ENCODE data around the gene TP73. TPM values are rescaled to one million over a fixed set of nuclear protein-coding genes. Genes with fewer than 3 reads are reported as not detected.

The TP73 gene
- total RNA-seq, 1 experiment from 2014 or later, result 19.2 TPM

GRCh38 chr1:3695326-3696217 lies 43.3 kb downstream of the TP73 start:
- H3K79me2 ChIP-seq (ENCODE audit: insufficient read depth, low read length), result no peaks in the 10 kb centered on the region
- H4K20me1 ChIP-seq (ENCODE audit: insufficient read depth), result no peaks in the 10 kb centered on the region
- no peaks in the 10 kb centered on the region for H3K9me2 ChIP-seq (ENCODE audit: insufficient read depth)
- no peaks in the 10 kb centered on the region for H3K4me1 ChIP-seq (ENCODE audit: control insufficient read depth in 1 of 2, insufficient read depth in 2 of 2, low read length in 2 of 2)
- H3K36me3 ChIP-seq (ENCODE audit: control insufficient read depth in 1 of 2, insufficient read depth in 2 of 2, low read length in 2 of 2), result no peaks in the 10 kb centered on the region
- TF ChIP-seq CTCF (IDR thresholded peaks at IDR 0.05 in 2 of 3, conservative IDR thresholded peaks at IDR 0.05 in 1 of 3; ENCODE audit: borderline replicate concordance in 1 of 3, insufficient read depth in 1 of 3, low read depth in 2 of 3, low read length in 2 of 3) (peak; percentile 38 to 84 (median 76); a peak in 5 of 6 replicates), JUND (IDR thresholded peaks at IDR 0.05) (no peak)
- no peak overlapping the region for H3K9ac ChIP-seq (ENCODE audit: low read length)
- RAD21 ChIA-PET (ENCODE audit: low non-redundant PET in 1 of 2, low total read pairs in 2 of 2, uncharacterized antibody in 2 of 2, unreplicated experiment in 2 of 2), result interaction anchor here in 1 of 2 experiments (0.7 kb wide), 1 partner anchor 74 kb away, joined by 4 read pairs; no protein-coding TSS in a partner anchor
- no peak overlapping the region for H3K4me2 ChIP-seq (ENCODE audit: low read length)
- CTCF ChIA-PET, result no interaction called here
- H3K4me3 ChIP-seq (replicated peaks in 1 of 2; ENCODE audit: low read depth in 1 of 2, low read length in 2 of 2), result no peak overlapping the region
- H3K9me3 ChIP-seq (ENCODE audit: control insufficient read depth in 1 of 2, insufficient read depth in 1 of 2, low read depth in 1 of 2, low read length in 2 of 2), result no peaks in the 10 kb centered on the region
- no peak overlapping the region for H3K27ac ChIP-seq (ENCODE audit: low read depth, low read length)
- peak; percentile 97 for ATAC-seq
- no peaks in the 10 kb centered on the region for H3K27me3 ChIP-seq (ENCODE audit: insufficient read depth, low read length)
- no TSS peak for BruUV-seq (replicated peaks)
- POLR2A ChIA-PET, result no interaction called here
- no peak for DNase-seq (ENCODE audit: low read depth, low spot score)
- intact Hi-C loops (cut with micrococcal nuclease), result no loop called here
- H2AFZ ChIP-seq (ENCODE audit: low read depth, low read length, poor library complexity, severe bottlenecking), result no peak overlapping the region

GRCh38 chr1:3696689-3697088 lies 44.4 kb downstream of the TP73 start:
- no peak for DNase-seq (ENCODE audit: low read depth, low spot score)
- H3K9ac ChIP-seq (ENCODE audit: low read length), result no peak overlapping the region
- no peak for ATAC-seq
- H3K4me3 ChIP-seq (replicated peaks in 1 of 2; ENCODE audit: low read depth in 1 of 2, low read length in 2 of 2), result no peak overlapping the region
- no peaks in the 10 kb centered on the region for H4K20me1 ChIP-seq (ENCODE audit: insufficient read depth)
- H3K4me1 ChIP-seq (ENCODE audit: control insufficient read depth in 1 of 2, insufficient read depth in 2 of 2, low read length in 2 of 2), result no peaks in the 10 kb centered on the region
- intact Hi-C loops (cut with micrococcal nuclease), result no loop called here
- ChIA-PET CTCF (no interaction called here), POLR2A (no interaction called here), RAD21 (ENCODE audit: low non-redundant PET in 1 of 2, low total read pairs in 2 of 2, uncharacterized antibody in 2 of 2, unreplicated experiment in 2 of 2) (no interaction called here)
- no TSS peak for BruUV-seq (replicated peaks)
- H3K27ac ChIP-seq (ENCODE audit: low read depth, low read length), result no peak overlapping the region
- H3K4me2 ChIP-seq (ENCODE audit: low read length), result no peak overlapping the region
- H2AFZ ChIP-seq (ENCODE audit: low read depth, low read length, poor library complexity, severe bottlenecking), result no peak overlapping the region
- no peaks in the 10 kb centered on the region for H3K27me3 ChIP-seq (ENCODE audit: insufficient read depth, low read length)
- H3K9me2 ChIP-seq (ENCODE audit: insufficient read depth), result no peaks in the 10 kb centered on the region
- no peaks in the 10 kb centered on the region for H3K36me3 ChIP-seq (ENCODE audit: control insufficient read depth in 1 of 2, insufficient read depth in 2 of 2, low read length in 2 of 2)
- no peaks in the 10 kb centered on the region for H3K79me2 ChIP-seq (ENCODE audit: insufficient read depth, low read length)
- no peak for TF ChIP-seq POLR2A (IDR thresholded peaks at IDR 0.05; ENCODE audit: borderline replicate concordance, extremely low read depth, insufficient read depth, insufficient read length)
- no peak for TF ChIP-seq ATF3 (IDR thresholded peaks at IDR 0.05)
- no peaks in the 10 kb centered on the region for H3K9me3 ChIP-seq (ENCODE audit: control insufficient read depth in 1 of 2, insufficient read depth in 1 of 2, low read depth in 1 of 2, low read length in 2 of 2)
